GM12878 (cell line): ENCODE results near the gene CD9.

ENCODE experiments used
- EZH2 ChIP-seq: IDR thresholded peaks from 2 replicates; pipeline ENCODE4 v1.6.1; 2012; ENCODE audit warnings: low read depth, mild to moderate bottlenecking, control low read depth, inconsistent platforms, low read length, borderline replicate concordance; ENCODE audit not compliant: control insufficient read depth
- HCFC1 ChIP-seq: fragments of 150-350 bp; IDR thresholded peaks from 2 replicates; pipeline ENCODE4 v1.6.1; 2014; ENCODE audit warnings: low read length
- NR2C2 ChIP-seq: IDR thresholded peaks from 2 replicates; pipeline ENCODE4 v1.6.1; 2011; ENCODE audit warnings: borderline replicate concordance, low read depth; ENCODE audit not compliant: control insufficient read depth, insufficient read length
- SPI1 ChIP-seq: IDR thresholded peaks from 2 replicates; pipeline ENCODE4 v1.6.1; 2011; ENCODE audit warnings: low read depth, mild to moderate bottlenecking, low read length, moderate library complexity, borderline replicate concordance; ENCODE audit not compliant: insufficient read depth

GRCh38 chr12:6165395-6165794, 34.8 kb upstream of the CD9 start:
- TF ChIP-seq EZH2 (no peak), HCFC1 (no peak), NR2C2 (no peak), SPI1 (no peak)
